Activated naive CD8-positive, alpha-beta T cell treated with anti-CD3 and anti-CD28 coated beads for 36 hours (primary cell): ENCODE data around the gene MPPE1. TPM values are rescaled to one million over a fixed set of nuclear protein-coding genes. Genes with fewer than 3 reads are reported as not detected.

Experiments used
- DNase-seq: peaks from one replicate; pipeline ENCODE4 v3.0.0; 2021
- H3K27ac Mint-ChIP-seq: one replicate; pipeline ENCODE4 v1.8.0; 2022; ENCODE audit warnings: mild to moderate bottlenecking, moderate library complexity, mixed read lengths
- H3K27me3 Mint-ChIP-seq: one replicate; pipeline ENCODE4 v1.8.0; 2022; ENCODE audit warnings: mild to moderate bottlenecking, mixed read lengths
- H3K36me3 Mint-ChIP-seq: one replicate; pipeline ENCODE4 v1.8.0; 2021; ENCODE audit warnings: mild to moderate bottlenecking, mixed read lengths
- H3K4me1 Mint-ChIP-seq: one replicate; pipeline ENCODE4 v1.8.0; 2021; ENCODE audit warnings: mixed read lengths
- H3K4me3 Mint-ChIP-seq: one replicate; pipeline ENCODE4 v1.8.0; 2022; ENCODE audit warnings: mild to moderate bottlenecking, moderate library complexity, mixed read lengths
- H3K9me3 Mint-ChIP-seq: one replicate; pipeline ENCODE4 v1.8.0; 2022; ENCODE audit warnings: mixed read lengths
- total RNA-seq, 2 experiments: library from RNA; stranded (reverse); gene quantifications; one replicate each; pipeline ENCODE4 v1.2.3, GENCODE V29; 2021

Gene MPPE1
- total RNA-seq, 2 experiments from 2014 or later = 25.3 to 27.1 TPM

DNA sequence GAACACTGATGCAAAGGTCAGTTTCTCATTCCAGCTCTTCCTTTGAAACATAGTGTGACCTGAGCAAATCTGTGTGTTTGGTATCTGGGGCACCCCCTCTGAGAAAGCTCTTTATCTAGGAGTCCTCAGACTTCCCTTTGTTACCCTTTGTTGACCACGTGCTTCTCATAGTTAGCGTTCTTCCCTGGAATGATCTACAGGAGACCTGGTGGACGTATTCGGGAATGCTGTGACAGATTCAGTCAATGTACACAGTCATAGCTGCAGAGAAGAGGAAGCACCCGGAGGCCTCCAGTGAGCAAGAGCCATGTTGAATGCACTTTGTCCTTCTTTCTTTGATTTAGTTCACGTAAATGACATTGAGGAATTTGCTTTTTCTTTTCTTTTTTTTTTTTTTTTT is 67.6 kb downstream of the MPPE1 start:
- no peak for DNase-seq
- H3K4me1 Mint-ChIP-seq = no peaks in the 10 kb centered on the region

DNA sequence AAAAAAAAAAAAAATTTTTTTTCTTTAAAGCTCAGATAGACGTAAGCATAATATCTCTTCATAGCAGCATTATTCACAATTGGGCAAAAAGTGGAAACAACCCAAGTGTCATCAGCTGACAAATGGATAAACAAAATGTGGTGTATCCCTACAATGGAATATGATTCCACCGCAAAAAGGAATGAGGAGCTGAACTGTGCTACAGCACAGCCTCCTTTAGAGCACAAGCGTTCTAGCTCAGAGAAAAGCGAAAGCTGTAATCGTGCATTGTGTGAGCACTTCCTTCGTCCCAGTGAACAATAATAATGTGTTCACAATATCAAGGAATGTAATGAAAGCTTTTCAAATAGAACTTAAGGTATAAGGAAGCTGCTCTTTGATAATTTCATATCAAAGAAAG is 68.6 kb downstream of the MPPE1 start:
- Mint-ChIP-seq H3K4me1 (no peaks in the 10 kb centered on the region), H3K27ac (no peak overlapping the region), H3K4me3 (no peak overlapping the region), H3K27me3 (no peaks in the 10 kb centered on the region), H3K36me3 (no peaks in the 10 kb centered on the region), H3K9me3 (no peaks in the 10 kb centered on the region)
- no peak for DNase-seq

More for the DNA sequence above, 67.6 kb downstream of the MPPE1 start:
- Mint-ChIP-seq H3K4me3 (no peak overlapping the region), H3K27me3 (no peaks in the 10 kb centered on the region), H3K27ac (no peak overlapping the region), H3K9me3 (no peaks in the 10 kb centered on the region), H3K36me3 (no peaks in the 10 kb centered on the region)

DNA sequence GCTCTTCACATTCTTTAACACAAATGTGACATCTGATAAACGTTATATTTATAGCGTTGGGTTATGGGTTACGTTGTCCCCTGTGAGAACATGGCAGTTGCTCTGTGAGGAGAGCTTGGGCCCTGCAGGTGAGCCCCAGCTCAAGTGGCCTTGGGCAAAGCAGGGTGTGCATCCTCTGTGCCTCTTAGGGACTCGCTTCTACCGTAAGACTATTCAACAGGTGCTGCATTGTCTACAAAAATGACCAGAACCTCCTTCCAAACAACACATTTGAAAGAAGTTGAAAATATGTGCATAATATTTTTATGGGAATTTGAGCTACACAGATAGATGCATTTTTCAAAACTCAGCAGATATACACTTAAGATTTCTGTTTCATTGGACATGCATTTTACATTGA is 73.3 kb downstream of the MPPE1 start:
- no peaks in the 10 kb centered on the region for H3K36me3 Mint-ChIP-seq
- no peak overlapping the region for H3K4me3 Mint-ChIP-seq
- H3K4me1 Mint-ChIP-seq = no peaks in the 10 kb centered on the region
- H3K9me3 Mint-ChIP-seq = no peaks in the 10 kb centered on the region
- H3K27me3 Mint-ChIP-seq = no peaks in the 10 kb centered on the region
- no peak overlapping the region for H3K27ac Mint-ChIP-seq
- no peak for DNase-seq

Other genes starting within 250 kb of the MPPE1 start
- under 1 TPM in 1 of 2 experiments, not detected in 1; 0.04 TPM for gene GNAL, start 219.1 kb downstream of the MPPE1 start, total RNA-seq
- 10 to 100 TPM; 22.8 to 23.0 TPM for gene CHMP1B, start 56.9 kb downstream of the MPPE1 start, total RNA-seq
- gene IMPA2, start 73.2 kb upstream of the MPPE1 start, total RNA-seq = 10 to 100 TPM; 16.0 to 17.2 TPM
- not detected for gene ANKRD62, start 185.5 kb upstream of the MPPE1 start, total RNA-seq